HCEC 1CT (cell line): Measurements from ENCODE around the gene ACSL3.
"Not testable (repeated sequence)": the region's sequence is repeated elsewhere in the genome, so short reads cannot be mapped to it uniquely, and the experiment has no call there.

Experiments used
- DNase-seq: peaks from one replicate; pipeline ENCODE4 v3.0.0-alpha.2; 2017

The ACSL3 gene

DNA sequence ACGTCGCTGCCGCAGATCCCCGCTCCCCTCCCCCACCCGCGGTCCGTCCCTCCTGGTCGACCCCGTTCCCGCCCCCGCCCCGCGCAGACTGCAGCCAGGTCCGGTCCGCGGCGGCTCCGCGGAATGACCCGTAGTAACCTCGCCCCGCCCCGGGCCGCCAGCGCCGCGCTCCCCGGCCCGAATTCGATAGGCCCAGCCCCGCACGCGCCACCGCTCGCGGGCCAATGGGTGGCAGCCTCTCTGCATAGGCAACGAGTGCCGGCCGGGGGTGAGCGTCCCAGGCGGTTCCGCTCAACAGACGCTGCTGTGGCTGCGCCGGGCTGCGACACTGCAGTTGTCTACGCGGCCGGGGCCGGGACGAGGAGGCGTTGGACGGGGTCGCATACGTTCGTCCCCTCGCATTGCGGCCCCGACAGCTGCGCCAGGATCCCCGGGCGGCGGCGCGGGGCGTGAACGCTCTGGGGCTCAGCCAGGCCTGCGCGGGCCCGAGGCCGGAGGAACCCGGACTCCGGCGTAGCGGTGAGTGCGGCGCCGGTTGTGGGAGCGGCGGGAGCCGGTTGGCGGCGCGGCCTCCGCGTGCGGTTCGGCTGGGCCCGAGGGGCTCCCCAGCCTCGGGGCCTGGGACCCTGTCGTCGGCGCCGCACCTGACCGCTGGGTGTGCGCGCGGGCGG lies at the start of gene ACSL3:
TSS of gene ACSL3 (plus strand) at position 297 of the 671 bp plus-strand sequence. CDS start 47,737 bp downstream, outside the sequence.
- peak; percentile 94 for DNase-seq

DNA sequence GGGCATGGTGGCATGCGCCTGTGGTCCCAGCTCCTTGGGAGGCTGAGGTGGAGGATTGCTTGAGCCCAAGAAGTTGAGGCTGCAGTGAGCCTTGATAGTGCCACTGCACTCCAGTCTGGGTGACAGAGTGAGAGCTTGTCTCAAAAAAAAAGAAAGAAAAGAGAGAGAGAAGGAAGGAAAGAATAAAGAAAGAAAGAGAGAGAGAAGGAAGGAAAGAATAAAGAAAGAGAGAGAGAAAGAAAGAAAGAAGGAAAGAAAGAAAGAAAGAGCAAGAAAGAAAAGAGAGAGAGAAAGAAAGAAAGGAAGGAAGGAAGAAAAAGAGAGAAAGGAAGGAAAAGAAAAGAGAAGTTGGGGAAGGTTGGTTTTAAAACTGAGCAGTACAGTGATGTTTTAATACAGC lies 49.0 kb upstream of the ACSL3 start:
- DNase-seq: no peak

GRCh38 chr2:222813177-222813843 lies 47.5 kb upstream of the ACSL3 start:
- DNase-seq: peak; percentile 40

- DNase-seq: peak; percentile 48
These were observed 41.0 kb upstream of the ACSL3 start for GRCh38 chr2:222819722-222820333.

DNA sequence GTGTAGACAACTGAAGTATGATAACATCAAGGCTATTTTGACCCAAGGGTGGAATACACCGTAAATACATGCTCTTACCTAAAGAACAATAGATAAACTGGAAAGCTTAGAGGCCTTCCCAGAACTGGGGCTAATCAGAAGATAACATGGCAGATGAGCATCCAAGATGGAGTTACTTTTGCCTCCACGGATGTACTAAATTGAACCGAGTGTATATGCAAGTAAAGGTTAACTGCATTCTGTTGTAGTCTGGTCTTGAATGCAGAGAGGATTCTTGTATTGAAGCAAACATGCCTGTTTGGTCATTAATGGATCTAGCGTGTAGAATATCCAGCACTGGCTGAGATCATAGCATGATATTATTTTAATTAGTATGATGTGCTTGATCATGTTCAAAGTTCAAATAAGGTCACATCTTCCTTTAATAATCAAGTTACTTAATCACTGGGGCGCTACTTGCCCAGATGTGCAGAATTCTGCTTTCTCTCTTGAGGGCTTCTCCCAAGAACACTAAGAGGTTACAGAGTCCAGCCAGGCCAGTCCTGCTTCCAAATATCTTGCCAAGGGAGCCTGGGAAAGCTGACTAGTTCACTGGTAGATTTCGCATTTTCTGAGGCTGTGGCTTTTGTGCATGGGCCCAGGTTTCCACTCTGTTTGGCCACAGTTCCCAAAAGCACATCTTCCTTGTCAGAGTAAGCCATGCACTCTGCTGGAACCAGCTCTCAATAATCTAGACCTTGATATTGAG lies 37.5 kb upstream of the ACSL3 start:
- DNase-seq: no peak

- DNase-seq: no peak
These were observed 35.8 kb upstream of the ACSL3 start for GRCh38 chr2:222825031-222825430.

DNA sequence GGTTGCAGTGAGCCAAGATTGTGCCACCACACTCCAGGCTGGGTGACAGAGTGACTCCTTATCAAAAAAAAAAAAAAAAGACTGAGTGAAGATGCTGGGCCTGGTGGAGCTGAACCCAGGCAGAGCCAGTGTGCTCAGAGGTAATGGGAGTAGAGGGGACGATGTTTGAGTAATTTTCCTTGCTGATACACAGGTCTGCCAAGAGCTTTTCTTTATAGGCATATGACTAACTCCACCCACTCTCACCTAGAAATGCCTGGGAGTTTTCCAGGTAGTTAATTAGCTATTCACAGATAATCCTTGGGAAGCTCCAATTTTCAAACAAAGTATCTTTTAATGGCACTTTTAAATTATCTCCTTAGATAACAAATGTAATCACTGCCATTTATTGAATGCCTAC lies 33.4 kb upstream of the ACSL3 start:
- DNase-seq: no peak

DNA sequence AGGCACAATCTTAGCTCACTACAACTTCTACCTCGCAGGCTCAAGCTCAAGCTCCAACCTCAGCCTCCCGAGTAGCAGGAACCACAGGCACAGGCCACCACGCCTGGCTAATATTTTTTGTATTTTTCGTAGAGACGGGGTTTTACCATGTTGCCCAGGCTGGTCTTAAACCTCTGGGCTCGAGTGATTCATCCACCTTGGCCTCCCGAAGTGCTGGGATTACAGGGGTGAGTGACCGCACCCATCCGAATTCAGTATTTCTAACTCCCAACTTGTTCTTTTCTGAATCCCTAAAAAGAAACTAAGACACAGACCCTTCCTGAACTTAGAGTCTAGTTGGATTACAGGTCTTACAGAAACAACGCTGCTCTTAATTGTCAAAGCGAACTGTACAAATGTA lies 32.3 kb upstream of the ACSL3 start:
- DNase-seq: no peak

GRCh38 chr2:222830164-222830563 lies 30.7 kb upstream of the ACSL3 start:
- DNase-seq: no peak

- no peak for DNase-seq
These were observed 27.4 kb upstream of the ACSL3 start for GRCh38 chr2:222833410-222833809.

- no peak for DNase-seq
These were observed 25.6 kb upstream of the ACSL3 start for GRCh38 chr2:222835143-222835822.

GRCh38 chr2:222835823-222836151 lies 25.0 kb upstream of the ACSL3 start:
- no peak for DNase-seq

- peak; percentile 76 for DNase-seq
These were observed 23.2 kb upstream of the ACSL3 start for GRCh38 chr2:222837643-222838056.

GRCh38 chr2:222840060-222840802 lies 20.6 kb upstream of the ACSL3 start:
- no peak for DNase-seq

DNA sequence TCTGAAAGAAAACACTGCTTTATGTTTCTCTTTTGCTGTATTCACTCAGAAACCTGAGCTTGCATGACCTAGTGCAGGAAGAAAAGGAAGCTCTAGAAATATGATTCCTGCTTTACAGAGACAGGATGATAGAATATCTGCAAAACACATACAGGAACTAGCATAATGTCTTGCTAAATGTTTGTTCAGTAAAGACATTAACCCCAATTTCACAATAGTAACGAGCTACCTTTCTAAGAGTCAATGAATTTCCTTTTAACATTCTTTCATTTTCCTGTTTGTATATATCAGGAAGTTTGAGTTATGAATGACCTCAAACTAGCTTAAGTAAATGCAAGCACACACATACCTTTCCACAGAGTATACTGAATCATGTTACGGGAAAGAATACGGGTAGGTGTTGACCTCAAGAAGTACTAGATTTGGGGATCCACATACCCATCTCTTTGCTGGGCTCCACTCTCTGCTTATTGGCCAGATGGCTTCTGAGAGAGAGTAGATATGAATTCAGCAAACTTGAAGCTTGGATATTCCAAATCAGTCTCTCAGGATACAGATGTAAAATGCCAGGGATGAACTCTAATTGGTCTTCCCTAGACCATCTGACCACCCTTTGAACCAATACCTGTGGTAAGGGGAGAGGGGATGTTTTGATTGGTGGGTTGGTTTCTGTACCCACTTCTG lies 18.2 kb upstream of the ACSL3 start:
- peak; percentile 51 for DNase-seq

DNA sequence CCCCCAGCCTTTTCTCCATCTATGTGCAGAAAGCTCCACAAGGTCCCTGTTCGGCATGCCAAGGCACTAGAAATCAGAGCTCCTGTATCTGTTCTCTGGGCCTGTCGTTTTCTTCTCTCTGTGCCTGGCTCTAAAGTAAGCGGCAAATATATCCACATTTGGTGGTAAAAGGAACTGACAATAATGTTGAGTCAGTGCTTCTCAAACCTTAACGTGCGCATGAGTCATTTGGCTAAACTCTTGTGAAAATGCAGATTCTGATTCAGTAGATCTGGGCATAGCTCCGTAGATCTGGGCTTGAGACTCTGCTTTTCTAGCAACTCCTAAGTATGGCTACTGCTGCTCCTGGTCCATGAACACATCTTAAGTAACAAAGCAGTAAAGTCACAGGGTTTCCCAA lies 16.5 kb upstream of the ACSL3 start:
- DNase-seq: peak; percentile 96

DNA sequence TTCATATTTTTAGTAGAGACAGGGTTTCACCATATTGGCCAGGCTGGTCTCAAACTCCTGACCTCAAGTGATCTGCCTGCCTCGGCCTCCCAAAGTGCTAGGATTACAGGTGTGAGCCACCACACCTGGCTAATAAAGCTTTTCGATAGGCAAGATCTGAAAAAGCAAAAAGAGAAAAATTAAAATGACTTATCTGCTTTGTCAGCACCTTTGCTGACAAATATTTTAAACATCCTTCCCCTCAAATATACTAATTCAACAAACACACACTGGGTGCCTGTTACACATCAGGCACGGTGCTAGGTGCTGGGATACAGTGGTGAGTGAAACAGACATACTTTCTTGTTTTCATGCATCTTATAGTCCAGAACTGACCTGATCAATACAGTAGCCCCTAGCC lies 15.5 kb upstream of the ACSL3 start:
- DNase-seq: not testable (repeated sequence)

DNA sequence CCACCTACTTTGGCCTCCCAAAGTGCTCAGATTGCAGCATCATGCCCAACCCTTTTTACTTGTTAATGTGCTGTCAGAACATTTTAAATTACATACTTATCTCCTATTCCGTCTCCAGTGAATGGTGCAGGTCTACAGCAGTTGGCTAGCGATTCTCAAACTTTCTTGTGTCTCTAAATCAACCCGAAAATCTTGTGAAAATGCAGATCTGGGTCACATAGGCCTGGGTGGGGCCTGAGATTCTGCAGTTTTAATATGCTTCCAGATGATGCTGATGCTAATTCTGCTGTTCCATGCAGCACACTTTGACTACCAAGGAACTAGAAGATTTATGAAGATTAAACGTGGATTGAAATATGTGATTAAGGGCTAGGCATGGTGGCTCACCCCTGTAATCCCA lies 14.8 kb upstream of the ACSL3 start:
- DNase-seq: no peak

GRCh38 chr2:222848031-222848430 lies 12.8 kb upstream of the ACSL3 start:
- not testable (repeated sequence) for DNase-seq

DNA sequence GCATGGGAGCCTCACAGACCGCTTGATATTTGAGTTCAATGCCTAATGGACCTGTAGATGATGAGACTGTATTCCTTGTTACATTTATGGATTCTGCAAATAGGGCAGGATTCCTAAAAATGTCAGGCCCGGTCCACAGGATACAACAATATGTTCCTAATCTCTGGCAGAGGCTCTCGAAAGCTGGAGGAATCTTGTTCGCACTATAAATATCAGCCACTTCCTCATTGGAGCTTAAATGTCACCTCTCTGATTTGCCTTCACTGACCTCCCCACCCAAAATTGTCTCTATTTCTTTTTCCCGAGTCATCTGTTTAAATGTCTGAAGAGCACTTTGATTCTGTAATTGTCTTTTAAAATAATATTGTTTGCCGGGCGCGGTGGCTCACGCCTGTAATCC lies 12.0 kb upstream of the ACSL3 start:
- DNase-seq: no peak

GRCh38 chr2:222851956-222852617 lies 8.7 kb upstream of the ACSL3 start:
- no peak for DNase-seq
